Fibroblast of peridontal ligament (primary cell): ENCODE results near the gene USP17L27.
"Not testable (repeated sequence)": the region's sequence is repeated elsewhere in the genome, so short reads cannot be mapped to it uniquely, and the experiment has no call there.

Experiments
- DNase-seq: peaks from one replicate; pipeline ENCODE4 v3.0.0-alpha.2; 2010; ENCODE audit errors: extremely low read depth

USP17L27 gene, protein sequence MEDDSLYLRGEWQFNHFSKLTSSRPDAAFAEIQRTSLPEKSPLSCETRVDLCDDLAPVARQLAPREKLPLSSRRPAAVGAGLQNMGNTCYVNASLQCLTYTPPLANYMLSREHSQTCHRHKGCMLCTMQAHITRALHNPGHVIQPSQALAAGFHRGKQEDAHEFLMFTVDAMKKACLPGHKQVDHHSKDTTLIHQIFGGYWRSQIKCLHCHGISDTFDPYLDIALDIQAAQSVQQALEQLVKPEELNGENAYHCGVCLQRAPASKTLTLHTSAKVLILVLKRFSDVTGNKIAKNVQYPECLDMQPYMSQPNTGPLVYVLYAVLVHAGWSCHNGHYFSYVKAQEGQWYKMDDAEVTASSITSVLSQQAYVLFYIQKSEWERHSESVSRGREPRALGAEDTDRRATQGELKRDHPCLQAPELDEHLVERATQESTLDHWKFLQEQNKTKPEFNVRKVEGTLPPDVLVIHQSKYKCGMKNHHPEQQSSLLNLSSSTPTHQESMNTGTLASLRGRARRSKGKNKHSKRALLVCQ

DNA sequence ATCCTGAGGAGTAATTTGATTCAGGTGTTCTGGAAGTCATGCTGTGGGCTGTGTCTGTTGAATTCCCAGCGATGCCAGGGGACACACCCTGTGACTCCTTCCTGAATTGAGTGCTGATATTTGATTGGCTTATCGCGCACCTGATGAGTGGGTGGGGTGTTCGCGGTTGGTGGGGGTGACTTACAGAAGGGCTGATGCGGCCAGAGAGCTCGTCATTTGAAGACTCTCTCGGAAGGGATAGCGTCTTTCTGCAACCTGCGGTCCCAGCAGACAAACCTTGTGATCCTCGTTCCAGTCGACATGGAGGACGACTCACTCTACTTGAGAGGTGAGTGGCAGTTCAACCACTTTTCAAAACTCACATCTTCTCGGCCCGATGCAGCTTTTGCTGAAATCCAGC, at the start of gene USP17L27:
Gene USP17L27 (plus strand): TSS at position 301 of the 400 bp plus-strand sequence. CDS start 0 bp downstream, at position 301.
- not testable (repeated sequence) for DNase-seq

DNA sequence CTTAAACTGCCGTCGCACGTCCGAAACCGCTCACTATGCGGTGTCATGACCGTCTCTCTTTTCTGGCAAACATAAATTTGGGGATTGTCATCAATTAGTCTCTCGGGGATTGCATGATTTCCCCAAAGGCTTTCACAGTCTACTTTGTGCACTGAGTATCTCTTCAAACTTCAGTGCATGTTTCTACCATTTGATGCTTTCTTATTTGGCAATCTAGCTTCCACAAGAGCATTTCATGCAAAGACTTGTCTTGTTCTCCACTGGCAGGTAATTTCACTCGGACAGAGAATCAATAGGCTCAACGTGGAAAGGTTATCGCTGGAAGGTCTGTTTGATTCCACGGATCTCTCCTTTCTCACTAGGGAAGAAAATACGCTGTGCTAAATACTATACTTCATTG, 19.8 kb upstream of the USP17L27 start:
- not testable (repeated sequence) for DNase-seq

DNA sequence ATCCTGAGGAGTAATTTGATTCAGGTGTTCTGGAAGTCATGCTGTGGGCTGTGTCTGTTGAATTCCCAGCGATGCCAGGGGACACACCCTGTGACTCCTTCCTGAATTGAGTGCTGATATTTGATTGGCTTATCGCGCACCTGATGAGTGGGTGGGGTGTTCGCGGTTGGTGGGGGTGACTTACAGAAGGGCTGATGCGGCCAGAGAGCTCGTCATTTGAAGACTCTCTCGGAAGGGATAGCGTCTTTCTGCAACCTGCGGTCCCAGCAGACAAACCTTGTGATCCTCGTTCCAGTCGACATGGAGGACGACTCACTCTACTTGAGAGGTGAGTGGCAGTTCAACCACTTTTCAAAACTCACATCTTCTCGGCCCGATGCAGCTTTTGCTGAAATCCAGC, 19.1 kb upstream of the USP17L27 start, which contains the start of gene USP17L24:
Gene USP17L24 (plus strand): TSS at position 301 of the 400 bp plus-strand sequence. CDS start 0 bp downstream, at position 301.
- DNase-seq = not testable (repeated sequence)

DNA sequence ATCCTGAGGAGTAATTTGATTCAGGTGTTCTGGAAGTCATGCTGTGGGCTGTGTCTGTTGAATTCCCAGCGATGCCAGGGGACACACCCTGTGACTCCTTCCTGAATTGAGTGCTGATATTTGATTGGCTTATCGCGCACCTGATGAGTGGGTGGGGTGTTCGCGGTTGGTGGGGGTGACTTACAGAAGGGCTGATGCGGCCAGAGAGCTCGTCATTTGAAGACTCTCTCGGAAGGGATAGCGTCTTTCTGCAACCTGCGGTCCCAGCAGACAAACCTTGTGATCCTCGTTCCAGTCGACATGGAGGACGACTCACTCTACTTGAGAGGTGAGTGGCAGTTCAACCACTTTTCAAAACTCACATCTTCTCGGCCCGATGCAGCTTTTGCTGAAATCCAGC, 14.3 kb upstream of the USP17L27 start, which contains the start of gene USP17L25:
Gene USP17L25 (plus strand): TSS at position 301 of the 400 bp plus-strand sequence. CDS start 0 bp downstream, at position 301.
- not testable (repeated sequence) for DNase-seq

DNA sequence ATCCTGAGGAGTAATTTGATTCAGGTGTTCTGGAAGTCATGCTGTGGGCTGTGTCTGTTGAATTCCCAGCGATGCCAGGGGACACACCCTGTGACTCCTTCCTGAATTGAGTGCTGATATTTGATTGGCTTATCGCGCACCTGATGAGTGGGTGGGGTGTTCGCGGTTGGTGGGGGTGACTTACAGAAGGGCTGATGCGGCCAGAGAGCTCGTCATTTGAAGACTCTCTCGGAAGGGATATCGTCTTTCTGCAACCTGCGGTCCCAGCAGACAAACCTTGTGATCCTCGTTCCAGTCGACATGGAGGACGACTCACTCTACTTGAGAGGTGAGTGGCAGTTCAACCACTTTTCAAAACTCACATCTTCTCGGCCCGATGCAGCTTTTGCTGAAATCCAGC, 9.6 kb upstream of the USP17L27 start, which contains the start of gene USP17L26:
Gene USP17L26 (plus strand): TSS at position 301 of the 400 bp plus-strand sequence. CDS start 0 bp downstream, at position 301.
- not testable (repeated sequence) for DNase-seq

DNA sequence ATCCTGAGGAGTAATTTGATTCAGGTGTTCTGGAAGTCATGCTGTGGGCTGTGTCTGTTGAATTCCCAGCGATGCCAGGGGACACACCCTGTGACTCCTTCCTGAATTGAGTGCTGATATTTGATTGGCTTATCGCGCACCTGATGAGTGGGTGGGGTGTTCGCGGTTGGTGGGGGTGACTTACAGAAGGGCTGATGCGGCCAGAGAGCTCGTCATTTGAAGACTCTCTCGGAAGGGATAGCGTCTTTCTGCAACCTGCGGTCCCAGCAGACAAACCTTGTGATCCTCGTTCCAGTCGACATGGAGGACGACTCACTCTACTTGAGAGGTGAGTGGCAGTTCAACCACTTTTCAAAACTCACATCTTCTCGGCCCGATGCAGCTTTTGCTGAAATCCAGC, 4.8 kb upstream of the USP17L27 start, which contains the start of gene USP17L5:
Gene USP17L5 (plus strand): TSS at position 301 of the 400 bp plus-strand sequence. CDS start 0 bp downstream, at position 301.
- DNase-seq = not testable (repeated sequence)

DNA sequence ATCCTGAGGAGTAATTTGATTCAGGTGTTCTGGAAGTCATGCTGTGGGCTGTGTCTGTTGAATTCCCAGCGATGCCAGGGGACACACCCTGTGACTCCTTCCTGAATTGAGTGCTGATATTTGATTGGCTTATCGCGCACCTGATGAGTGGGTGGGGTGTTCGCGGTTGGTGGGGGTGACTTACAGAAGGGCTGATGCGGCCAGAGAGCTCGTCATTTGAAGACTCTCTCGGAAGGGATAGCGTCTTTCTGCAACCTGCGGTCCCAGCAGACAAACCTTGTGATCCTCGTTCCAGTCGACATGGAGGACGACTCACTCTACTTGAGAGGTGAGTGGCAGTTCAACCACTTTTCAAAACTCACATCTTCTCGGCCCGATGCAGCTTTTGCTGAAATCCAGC, 4.6 kb downstream of the USP17L27 start, which contains the start of gene USP17L28:
Gene USP17L28 (plus strand): TSS at position 301 of the 400 bp plus-strand sequence. CDS start 0 bp downstream, at position 301.
- not testable (repeated sequence) for DNase-seq

DNA sequence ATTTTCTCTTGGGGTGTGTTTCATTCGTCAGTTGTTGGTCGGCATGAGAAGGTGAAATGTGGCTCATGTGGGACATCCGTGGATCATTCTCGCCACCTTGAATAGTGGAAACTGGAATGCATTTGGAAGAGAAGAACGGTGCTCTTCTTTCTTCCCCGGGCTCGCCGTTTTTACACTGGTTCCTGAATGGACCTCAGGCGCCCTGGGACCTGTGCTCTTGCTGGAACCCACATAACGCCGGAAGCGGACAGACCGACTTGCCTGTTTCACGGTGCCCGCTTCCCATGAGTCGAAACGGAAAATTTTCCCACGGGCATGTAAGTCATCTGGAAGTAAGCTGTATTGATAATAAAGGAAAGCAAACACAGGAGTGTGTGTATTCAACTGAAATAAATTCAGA, 6.9 kb downstream of the USP17L27 start:
- DNase-seq = not testable (repeated sequence)

DNA sequence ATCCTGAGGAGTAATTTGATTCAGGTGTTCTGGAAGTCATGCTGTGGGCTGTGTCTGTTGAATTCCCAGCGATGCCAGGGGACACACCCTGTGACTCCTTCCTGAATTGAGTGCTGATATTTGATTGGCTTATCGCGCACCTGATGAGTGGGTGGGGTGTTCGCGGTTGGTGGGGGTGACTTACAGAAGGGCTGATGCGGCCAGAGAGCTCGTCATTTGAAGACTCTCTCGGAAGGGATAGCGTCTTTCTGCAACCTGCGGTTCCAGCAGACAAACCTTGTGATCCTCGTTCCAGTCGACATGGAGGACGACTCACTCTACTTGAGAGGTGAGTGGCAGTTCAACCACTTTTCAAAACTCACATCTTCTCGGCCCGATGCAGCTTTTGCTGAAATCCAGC, 9.4 kb downstream of the USP17L27 start, which contains the start of gene USP17L29:
Gene USP17L29 (plus strand): TSS at position 301 of the 400 bp plus-strand sequence. CDS start 0 bp downstream, at position 301.
- DNase-seq = not testable (repeated sequence)

DNA sequence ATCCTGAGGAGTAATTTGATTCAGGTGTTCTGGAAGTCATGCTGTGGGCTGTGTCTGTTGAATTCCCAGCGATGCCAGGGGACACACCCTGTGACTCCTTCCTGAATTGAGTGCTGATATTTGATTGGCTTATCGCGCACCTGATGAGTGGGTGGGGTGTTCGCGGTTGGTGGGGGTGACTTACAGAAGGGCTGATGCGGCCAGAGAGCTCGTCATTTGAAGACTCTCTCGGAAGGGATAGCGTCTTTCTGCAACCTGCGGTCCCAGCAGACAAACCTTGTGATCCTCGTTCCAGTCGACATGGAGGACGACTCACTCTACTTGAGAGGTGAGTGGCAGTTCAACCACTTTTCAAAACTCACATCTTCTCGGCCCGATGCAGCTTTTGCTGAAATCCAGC, 18.9 kb downstream of the USP17L27 start, which contains the start of gene USP17L30:
Gene USP17L30 (plus strand): TSS at position 301 of the 400 bp plus-strand sequence. CDS start 0 bp downstream, at position 301.
- not testable (repeated sequence) for DNase-seq

DNA sequence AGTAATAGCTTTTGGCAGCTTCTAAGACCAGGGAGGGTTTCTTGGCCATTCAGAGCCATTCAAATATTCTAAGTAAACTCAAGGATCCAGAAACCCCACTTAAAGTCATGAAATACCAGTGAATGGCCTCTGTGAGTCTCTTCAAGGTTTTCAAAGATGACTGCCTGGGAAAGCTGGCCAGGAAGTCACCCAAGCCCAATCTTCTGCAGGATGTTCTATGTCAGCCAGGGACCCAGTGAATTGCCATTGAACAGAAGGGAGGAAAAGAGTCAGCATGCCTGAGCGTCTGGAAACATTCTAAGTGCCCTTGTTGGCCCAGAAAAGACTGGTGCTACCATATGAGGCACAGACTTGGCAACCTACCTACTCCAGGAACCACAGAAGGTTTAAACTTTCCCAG, 35.9 kb downstream of the USP17L27 start:
- not testable (repeated sequence) for DNase-seq

DNA sequence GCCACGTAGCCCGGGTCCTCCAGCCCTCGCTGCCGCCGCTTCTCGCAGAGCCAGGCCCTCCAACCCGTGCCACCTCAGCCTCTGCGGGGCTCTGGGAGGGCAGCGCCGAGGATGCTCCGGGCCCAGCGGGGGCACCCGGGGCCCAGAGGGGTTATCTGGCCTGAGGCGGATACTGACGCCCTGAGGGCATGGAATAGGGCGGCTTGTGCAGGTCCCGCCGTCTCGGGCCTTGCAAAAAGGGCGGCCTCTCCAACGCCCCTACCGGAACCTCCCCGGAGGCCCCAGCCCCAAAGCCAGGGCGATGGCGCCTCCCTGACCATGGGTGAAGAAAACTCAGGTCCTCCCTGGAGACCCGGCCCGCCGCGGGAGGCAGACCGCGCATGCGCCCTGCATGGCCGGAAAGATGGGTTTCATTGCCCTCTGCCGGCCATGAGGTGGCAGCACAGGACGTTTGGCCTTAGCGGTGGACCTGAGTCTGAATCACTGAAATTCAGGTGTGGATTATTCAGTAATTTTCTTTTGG, 37.1 kb downstream of the USP17L27 start:
- not testable (repeated sequence) for DNase-seq

DNA sequence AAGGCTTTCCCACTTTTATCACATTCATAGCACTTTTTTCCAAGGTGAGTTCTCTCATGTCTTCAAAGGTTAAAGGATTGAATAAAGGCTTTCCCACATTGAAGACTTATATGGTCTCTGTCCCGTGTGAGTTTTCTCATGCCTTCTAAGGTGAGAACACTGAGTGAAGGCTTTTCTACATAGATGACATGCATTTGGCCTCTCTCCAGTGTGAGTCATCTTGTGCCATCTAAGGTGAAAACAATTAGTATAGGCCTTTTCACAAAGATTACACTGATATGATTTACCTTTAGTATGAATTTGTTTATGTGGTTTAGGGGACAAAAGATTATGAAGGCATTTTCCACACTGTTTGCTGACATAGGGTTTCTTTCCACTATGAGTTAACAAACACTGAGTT, 40.2 kb downstream of the USP17L27 start:
- DNase-seq = no peak

DNA sequence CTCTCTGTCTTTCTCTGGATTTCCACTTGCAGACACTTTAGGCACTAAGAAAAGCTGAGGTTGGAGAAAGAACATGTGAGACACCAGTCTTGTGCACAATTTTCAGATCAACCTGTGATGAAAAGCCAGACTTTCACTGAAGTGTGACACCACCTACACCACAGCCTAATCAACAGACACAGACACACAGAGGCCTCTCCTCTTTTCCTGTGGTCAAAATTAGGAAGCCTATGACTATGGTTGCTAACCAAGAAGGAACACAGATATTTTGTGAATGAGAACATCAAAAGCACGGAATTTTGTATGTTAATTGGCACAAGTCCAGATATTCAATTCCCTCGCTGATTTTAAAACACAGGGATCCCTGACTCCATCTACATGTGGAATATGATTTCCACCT, 45.1 kb downstream of the USP17L27 start:
- not testable (repeated sequence) for DNase-seq
